Measurements from ENCODE around the gene WDR3.

WDR3 gene

DNA sequence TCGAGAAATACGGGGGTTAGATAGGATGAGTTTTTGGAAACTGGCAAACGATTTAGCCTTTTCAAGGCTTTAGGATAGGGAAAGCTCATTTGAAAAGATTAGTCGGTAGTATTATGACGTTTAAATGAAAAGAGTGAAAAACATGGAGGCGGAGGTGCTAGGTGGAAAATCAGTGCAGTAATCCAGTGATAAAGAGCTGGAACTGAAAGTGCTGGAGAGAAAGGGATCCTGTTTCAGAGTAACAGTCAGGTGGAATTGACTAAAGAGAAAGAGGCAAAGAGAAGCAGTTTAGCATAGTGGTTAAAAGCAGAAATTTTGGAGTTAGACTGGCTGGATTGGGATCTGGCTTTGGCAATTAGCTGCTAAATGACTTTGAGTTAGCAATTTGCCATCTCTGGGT lies 945 bp downstream of the WDR3 start:
- peak; percentile 2 for DNase-seq

DNA sequence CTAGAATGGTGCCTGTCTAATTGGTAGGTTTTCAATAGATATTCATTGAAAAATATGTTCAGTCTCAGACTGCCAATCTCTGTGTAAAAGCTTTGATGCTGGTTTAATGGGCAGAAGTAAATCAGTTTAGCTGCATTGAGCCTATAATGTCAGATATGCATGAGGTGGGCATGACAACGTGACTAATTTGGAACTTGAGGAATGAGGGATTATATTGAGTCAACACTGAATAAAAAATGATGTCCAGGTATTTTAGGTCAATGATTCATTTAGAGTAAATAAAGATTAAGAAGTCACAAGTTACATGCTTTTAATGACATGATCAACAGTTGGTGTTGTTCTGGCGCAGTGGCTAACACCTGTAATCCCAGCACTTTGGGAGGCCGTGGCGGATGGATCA lies 3.0 kb downstream of the WDR3 start:
- in situ Hi-C loops (cut with HindIII; ENCODE audit: low pct_ligation_motif_present, low pct_unique_long_range_greater_than_20kb, low sequenced_read_pairs) = no loop called here
- no peak for DNase-seq

More for the DNA sequence above, 945 bp downstream of the WDR3 start:
- in situ Hi-C loops (cut with HindIII; ENCODE audit: low pct_ligation_motif_present, low pct_unique_long_range_greater_than_20kb, low sequenced_read_pairs) = no loop called here

DNA sequence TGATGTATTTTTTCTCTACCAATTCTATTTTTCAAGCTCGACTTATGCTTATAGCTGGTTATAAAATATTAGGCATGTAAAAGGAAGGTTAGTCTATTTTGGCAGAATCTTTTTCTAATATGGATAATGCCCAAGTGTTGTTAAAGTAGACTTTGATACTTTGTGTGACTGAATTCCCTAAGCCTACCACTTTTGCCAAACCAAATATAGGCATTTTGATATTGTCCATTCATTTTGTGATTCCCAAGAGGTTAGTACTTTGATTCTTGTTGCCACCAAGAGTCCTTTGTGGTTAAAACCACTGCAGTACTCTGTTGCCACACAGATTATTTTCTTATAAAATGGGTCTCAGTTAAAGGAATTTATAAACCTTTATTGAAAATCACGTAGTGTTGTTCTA lies 4.2 kb downstream of the WDR3 start:
- DNase-seq = no peak
- in situ Hi-C loops (cut with HindIII; ENCODE audit: low pct_ligation_motif_present, low pct_unique_long_range_greater_than_20kb, low sequenced_read_pairs) = no loop called here

DNA sequence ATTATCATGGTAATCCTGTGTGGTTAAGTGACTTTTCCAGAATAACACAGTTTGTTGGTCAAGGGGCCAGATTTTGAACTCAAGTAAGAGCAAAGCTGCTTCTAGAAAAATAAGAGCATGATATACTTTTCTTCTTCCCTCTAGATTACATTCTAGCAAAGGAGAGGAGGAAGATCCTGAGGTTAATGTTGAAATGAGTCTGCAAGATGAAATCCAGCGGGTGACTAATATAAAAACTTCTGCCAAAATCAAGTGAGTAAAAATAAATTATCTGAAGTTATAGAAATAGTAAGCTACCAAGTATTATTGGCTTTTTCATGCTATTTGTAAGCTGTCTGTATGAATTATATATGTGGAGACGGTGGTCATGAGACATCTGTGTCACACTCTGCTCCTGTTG lies 12.8 kb downstream of the WDR3 start:
- in situ Hi-C loops (cut with HindIII; ENCODE audit: low pct_ligation_motif_present, low pct_unique_long_range_greater_than_20kb, low sequenced_read_pairs) = no loop called here

DNA sequence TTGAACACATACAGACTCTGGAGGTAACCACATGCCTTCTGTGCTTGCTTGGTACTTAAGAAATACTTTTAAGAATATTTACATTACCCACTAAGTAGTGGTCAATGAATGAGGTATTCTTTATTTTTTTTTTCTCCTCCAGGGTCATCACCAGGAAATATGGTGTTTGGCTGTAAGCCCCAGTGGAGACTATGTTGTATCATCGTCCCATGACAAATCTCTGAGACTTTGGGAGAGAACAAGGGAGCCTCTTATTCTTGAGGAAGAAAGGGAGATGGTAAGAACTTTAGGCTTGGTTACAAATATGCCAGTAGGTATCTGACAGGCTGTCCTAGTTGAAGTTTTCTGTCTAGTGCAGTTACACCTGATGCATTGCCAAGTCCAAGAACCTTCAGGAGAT lies 22.8 kb downstream of the WDR3 start:
- in situ Hi-C loops (cut with HindIII; ENCODE audit: low pct_ligation_motif_present, low pct_unique_long_range_greater_than_20kb, low sequenced_read_pairs) = no loop called here
- DNase-seq = no peak

More for the DNA sequence above, 12.8 kb downstream of the WDR3 start:
- DNase-seq = no peak

DNA sequence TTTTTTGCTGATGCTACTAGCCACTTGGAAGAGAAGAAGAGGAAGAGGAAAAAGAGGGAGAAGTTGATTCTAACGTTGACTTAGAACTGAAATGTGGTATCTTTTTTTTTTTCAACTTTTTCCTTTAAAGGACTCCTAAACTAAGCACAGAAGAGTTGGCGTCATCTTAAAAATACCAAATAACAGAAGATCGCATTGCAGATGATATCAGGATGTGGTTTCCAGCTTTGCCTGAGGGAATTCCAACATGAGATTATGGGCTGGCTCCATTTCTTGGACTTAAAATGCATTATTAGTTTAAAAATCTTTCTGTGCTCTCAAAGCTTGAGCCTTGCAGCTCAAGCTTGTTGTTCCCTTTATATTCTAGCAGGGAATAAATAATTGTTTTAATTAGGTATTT lies 29.8 kb downstream of the WDR3 start:
- in situ Hi-C loops (cut with HindIII; ENCODE audit: low pct_ligation_motif_present, low pct_unique_long_range_greater_than_20kb, low sequenced_read_pairs) = no loop called here

DNA sequence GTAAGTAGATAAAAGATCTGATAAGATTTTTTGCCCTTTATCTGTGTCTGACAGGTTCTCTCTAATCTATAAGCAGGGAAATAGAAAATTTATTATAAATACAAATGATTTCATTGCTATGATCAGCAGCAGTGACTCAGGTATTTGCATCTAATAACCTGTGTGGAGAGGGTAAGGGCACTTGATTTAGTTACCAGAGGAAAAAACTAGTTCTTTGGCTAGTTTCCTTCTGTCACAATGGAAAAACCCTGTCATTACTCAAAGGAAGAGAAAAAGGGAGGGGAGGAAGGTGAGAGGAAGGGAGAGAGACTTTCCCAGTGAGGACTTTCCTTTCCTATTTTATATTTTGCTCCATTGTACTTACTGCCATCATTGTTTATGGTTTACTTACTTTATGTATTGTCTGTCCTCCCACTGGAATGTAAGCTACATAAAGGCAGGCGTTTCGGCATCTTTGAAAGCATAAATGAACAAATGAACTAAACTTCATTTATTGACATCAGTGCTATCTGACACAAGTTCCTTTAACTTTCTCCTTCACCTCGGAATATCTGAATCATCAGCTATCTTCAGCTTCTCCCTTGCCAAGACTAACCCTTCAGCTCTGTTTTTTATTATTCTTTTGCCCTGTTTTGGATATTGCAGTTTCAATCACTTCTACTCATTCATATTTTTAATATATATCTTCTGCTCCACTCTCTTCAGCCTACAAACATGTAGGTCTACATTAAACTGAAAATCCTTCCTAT lies 34.9 kb downstream of the WDR3 start:
- in situ Hi-C loops (cut with HindIII; ENCODE audit: low pct_ligation_motif_present, low pct_unique_long_range_greater_than_20kb, low sequenced_read_pairs) = no loop called here
- no peak for DNase-seq

More for the DNA sequence above, 29.8 kb downstream of the WDR3 start:
- no peak for DNase-seq

DNA sequence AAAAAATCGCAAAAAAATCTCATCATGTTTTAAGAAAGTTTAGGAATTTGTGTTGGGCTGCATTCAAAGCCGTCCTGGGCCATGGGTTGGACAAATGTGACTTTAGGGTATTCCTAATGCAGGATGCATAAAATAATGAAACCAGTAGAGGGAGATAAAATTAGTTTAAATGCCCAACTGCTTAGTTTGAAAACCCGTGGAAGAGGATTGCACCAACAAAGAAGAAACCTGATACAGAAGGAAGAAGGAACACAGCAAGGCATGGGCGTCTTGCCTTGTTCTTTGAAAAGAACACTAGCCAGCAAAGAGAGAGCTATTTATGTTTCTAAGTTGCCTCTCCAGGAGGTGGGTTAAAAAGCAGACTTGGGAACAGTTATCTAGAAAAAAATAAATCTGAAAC lies 37.9 kb downstream of the WDR3 start:
- in situ Hi-C loops (cut with HindIII; ENCODE audit: low pct_ligation_motif_present, low pct_unique_long_range_greater_than_20kb, low sequenced_read_pairs) = no loop called here
- DNase-seq = peak; percentile 16

DNA sequence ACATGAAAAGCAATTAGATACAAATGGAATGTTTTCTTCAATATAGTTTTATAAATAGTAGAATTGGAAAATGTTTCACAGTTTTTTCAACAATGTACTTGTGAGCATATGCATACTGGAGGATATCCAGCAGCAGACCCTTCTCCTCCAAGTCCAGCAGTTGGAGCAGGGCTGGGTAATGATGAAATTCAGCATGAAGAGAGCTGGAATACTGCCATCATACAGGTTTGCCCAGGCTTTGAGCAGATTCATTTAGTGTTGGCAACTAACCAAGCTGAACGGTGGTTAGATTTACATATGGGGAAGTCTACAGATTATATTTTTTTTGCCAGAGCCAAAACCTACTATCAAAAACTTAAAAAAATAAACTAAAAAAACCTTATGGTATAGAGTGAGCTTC lies 38.3 kb downstream of the WDR3 start:
- DNase-seq = no peak
- in situ Hi-C loops (cut with HindIII; ENCODE audit: low pct_ligation_motif_present, low pct_unique_long_range_greater_than_20kb, low sequenced_read_pairs) = no loop called here

DNA sequence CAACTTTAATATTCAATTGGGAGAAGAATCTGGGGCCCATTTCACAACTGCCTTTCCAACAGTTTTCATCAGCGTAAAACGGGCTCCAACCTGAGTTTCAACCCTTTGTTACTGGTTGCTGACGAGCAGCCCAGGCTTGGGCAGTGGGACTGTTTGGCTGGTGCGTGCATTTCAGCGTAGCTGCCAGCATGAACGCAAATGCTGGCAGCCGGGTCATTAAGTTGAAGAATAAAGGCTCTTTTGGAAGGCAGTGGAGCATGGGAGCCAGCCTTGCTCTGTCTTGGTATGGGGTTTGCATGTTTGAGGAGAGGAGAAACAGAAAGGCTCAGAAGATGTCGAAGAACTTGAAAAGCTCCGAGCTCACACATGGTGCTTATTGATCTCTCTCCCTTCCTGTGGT lies 40.7 kb downstream of the WDR3 start:
- in situ Hi-C loops (cut with HindIII; ENCODE audit: low pct_ligation_motif_present, low pct_unique_long_range_greater_than_20kb, low sequenced_read_pairs) = no loop called here
- DNase-seq = no peak

DNA sequence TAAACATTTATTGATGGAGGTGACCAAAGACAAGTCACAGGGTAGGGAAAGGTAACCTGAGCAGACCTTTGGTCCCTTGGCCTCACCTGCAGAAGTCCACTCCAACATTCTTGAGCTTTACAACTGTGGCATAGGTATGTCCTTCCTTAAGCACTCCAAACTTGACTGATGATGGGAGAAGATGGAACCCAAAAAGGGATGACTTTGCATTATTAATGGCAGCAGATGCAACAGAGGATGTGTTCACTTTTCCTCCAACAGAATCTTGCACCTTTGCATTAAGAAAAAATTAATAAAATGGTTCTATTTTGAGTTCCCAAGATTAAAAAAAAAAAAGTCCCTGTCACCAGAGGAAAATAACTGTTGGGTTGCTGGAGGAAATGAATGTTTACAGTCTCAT lies 42.2 kb downstream of the WDR3 start:
- in situ Hi-C loops (cut with HindIII; ENCODE audit: low pct_ligation_motif_present, low pct_unique_long_range_greater_than_20kb, low sequenced_read_pairs) = no loop called here
- DNase-seq = no peak

DNA sequence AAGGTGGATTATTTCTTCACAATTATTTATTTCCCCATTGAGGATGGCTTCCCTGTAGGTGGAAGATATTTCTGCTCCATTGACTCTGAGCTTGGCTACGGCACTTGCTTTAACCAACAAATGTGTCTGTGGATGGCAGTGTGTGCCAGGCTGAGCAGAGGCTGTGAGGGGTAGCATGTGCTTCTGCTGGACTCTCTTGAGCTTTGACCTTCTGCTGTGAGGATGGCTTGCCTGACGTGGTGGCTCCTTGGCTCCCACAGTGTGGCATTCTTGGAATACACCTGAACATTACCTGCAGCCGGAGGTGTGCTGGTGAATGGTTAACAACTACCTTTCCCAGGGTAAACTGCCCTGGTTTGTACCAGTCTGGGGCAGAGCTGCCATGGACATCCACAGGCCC lies 46.8 kb downstream of the WDR3 start:
- no peak for DNase-seq
- in situ Hi-C loops (cut with HindIII; ENCODE audit: low pct_ligation_motif_present, low pct_unique_long_range_greater_than_20kb, low sequenced_read_pairs) = no loop called here

DNA sequence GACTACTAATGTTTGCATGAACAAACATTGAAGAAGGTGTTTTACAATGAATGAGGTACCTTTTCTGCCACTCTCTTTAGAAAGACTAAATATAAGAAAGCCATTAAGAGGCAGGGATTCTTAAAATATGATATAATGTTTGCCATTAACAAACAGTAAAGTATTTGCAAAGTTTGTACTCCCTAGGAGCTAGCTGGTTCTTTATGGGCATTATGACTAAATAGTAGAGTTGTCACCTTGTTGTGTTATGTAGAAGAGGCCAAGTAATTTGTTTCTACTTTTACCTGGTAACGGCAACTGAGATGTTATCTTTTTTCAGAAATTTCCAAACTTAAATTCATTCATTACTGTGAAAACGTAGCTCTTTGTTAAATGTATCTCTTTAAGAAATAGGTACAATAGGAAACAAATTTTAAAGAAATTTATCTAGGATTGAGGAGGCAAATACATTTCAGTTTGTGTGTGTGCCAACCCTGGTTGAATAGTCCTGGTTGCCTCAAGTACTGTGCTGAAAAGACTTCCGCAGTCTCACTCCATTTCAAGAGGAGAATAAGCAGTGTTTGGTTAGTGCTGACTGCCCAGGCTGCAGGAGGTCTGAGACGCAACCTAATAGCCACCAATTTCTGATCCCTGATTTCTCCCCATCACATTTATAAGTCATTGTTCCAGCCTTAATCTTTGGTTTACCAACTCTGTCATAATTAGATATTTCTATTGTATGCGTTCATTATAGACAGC lies 52.1 kb downstream of the WDR3 start:
- DNase-seq = no peak
- in situ Hi-C loops (cut with HindIII; ENCODE audit: low pct_ligation_motif_present, low pct_unique_long_range_greater_than_20kb, low sequenced_read_pairs) = no loop called here

DNA sequence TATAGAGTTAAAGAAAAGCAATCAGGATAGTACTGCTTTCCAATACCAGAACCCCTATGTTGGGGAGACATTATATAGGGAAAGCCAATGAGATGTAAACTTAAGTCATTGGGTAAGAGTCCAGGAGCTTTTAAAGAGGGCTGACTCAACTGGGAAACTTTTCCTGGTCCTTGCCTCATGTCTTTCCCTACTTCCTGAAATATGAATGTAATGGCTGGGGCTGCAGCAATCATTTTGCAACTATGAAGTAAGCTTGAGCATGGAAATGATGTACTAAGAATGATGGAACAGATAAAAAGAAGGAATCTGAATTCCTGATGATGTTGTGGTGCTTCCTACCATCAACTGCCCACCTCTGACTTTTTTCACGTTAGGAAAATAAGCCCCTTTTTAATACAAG lies 55.7 kb downstream of the WDR3 start:
- in situ Hi-C loops (cut with HindIII; ENCODE audit: low pct_ligation_motif_present, low pct_unique_long_range_greater_than_20kb, low sequenced_read_pairs) = no loop called here
- no peak for DNase-seq

DNA sequence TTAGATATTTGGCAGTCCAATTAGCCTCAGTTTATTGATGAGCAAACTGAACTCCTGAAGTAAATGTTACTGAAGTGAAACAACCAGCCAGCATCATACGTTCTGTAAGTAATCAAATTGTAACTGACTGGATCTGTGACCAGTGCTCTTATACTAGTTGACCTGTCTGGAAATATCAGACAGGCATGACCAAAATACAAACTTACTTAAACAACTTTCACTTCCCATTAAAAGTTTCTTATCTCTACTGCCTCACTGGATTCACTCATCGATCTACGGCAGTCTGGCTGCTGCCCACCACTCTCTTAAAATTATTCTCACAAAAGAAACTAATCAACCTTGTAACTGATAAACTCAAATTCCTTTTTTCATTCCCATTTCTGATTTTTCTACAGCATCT lies 56.4 kb downstream of the WDR3 start:
- in situ Hi-C loops (cut with HindIII; ENCODE audit: low pct_ligation_motif_present, low pct_unique_long_range_greater_than_20kb, low sequenced_read_pairs) = no loop called here
- DNase-seq = no peak

DNA sequence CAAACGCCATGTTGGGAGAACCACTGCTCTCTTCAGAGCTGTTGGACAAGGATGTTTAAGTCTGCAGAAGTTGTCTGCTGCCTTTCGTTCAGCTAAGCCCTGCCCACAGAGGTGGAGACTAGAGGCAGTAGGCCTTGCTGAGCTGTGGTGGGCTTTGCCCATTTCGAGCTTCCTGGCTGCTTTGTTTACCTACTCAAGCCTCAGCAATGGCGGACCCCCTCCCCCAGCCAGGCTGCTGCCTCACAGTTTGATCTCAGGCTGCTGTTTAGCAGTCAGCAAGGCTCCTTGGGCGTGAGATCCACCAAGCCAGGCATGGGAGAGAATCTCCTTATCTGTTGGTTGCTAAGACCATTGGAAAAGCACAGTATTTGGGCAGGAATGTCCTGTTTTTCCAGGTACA lies 74.8 kb downstream of the WDR3 start:
- in situ Hi-C loops (cut with HindIII; ENCODE audit: low pct_ligation_motif_present, low pct_unique_long_range_greater_than_20kb, low sequenced_read_pairs) = no loop called here

DNA sequence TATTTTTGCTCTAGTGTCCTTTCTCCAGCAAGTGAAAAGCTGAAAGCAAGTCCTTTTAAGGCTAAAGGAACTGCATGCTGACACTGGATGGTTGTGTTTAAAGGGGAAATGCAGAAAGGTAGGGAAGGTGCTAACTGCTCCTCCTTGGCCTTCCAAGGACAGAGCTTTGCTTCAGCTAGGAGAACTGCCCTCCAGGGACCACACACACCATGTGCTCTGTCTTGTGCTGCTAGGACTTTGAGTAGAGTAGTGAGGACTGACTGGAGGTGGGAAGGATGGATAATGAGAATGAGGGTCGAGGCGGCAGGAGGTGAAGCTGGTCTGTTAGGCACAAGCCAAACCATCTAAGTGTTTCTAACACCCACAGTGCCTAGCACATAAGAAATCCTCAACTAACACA lies 77.9 kb downstream of the WDR3 start:
- in situ Hi-C loops (cut with HindIII; ENCODE audit: low pct_ligation_motif_present, low pct_unique_long_range_greater_than_20kb, low sequenced_read_pairs) = no loop called here
- no peak for DNase-seq

More for the DNA sequence above, 74.8 kb downstream of the WDR3 start:
- no peak for DNase-seq

DNA sequence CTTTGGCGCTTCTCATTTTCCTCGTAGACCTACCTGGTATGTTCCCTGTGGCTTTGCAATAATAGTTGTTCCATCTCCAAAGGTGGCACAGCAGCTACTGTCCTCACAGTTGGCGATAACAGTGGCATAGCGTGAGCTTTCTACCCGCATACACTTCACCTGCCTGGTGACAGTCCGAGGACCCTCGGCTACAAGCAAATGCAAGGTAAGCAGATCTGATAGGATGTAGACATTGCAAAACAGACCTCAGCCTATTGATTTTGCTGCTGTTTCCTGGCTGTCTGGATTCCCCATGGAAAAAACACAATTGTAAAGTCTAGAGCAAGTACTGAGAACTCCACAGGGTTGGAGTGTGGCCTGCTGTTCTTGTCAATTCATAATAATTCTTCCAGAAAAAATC lies 78.5 kb downstream of the WDR3 start:
- in situ Hi-C loops (cut with HindIII; ENCODE audit: low pct_ligation_motif_present, low pct_unique_long_range_greater_than_20kb, low sequenced_read_pairs) = no loop called here
- no peak for DNase-seq

DNA sequence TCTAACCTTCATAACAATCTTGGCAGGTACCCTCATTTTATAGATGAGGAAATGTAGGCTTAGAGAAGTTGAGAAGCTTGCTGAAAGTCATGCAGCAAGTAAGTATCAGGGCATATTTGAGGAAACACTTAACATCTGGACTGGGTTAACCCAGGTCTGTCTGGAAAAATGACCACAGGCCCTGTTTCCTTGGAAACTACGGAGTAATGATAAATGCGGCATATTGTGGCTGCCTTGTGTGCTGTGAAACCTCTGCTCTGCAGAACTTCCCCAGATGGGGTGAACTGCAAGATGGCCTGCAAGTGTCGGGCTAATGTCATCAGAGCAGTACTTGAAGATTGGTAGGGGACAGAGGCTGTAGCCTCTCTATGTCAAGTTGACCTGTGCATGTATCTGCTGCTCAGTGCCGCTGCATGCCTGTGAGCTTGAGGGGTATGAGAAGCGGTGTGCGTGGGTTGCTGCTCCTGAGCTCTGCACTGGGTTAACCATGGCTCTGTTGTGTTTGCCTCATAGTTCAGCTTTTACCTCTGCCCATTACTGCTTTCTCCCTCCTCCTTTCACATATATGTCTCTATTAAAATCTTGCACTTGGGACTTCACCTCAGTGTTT lies 83.1 kb downstream of the WDR3 start:
- DNase-seq = no peak
- in situ Hi-C loops (cut with HindIII; ENCODE audit: low pct_ligation_motif_present, low pct_unique_long_range_greater_than_20kb, low sequenced_read_pairs) = no loop called here

DNA sequence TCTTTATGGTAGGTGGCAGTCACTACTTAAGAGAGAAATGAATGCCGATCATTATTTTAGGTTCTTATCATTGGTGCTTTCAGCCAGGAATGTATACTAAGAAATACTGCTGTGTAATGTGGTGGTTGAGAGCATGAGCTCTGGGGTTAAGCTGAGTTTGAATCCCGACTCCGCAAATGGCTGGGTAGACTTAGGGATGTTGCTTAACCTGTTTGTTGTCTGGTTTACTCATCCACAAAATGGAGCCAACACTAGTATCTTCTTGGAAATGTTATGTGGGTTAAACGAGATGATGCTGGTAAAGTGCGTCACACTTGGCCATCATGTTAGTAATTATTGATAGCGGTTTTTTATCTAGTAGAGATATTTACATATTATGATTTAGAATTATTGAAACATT lies 83.8 kb downstream of the WDR3 start:
- DNase-seq = no peak
- in situ Hi-C loops (cut with HindIII; ENCODE audit: low pct_ligation_motif_present, low pct_unique_long_range_greater_than_20kb, low sequenced_read_pairs) = no loop called here
